Measurements from ENCODE around the gene BICDL1.

DNA sequence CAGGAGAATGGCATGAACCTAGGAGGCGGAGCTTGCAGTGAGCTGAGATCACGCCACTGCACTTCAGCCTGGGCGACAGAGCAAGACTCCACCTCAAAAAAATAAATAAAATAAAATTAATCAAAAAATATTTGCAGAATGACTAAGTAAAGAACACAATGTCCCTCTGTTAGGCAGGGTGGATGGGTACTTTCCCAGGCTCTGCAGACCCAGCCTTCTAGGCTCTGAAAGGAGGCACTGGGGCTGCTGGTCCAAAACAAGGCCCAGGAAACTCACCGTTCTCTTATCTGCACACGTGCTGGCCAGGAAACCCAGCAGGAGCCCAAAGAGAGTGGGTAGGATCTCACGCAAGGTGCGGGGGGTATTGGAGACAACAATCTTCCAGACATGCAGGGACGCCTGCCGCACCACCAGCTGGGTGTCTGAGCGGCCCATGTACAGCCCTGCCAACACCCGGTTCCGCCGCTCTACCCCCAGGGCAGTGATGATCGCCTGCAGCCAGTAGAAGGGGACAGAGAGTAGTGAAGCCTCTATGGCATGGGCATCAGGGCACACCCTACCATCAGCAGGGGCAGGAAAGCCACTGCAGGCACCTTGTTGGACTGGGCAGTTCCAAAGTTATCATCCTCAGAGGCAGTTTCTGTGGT is 153.3 kb downstream of the BICDL1 start:
- TF ChIP-seq, protein P1, sequence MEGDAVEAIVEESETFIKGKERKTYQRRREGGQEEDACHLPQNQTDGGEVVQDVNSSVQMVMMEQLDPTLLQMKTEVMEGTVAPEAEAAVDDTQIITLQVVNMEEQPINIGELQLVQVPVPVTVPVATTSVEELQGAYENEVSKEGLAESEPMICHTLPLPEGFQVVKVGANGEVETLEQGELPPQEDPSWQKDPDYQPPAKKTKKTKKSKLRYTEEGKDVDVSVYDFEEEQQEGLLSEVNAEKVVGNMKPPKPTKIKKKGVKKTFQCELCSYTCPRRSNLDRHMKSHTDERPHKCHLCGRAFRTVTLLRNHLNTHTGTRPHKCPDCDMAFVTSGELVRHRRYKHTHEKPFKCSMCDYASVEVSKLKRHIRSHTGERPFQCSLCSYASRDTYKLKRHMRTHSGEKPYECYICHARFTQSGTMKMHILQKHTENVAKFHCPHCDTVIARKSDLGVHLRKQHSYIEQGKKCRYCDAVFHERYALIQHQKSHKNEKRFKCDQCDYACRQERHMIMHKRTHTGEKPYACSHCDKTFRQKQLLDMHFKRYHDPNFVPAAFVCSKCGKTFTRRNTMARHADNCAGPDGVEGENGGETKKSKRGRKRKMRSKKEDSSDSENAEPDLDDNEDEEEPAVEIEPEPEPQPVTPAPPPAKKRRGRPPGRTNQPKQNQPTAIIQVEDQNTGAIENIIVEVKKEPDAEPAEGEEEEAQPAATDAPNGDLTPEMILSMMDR (IDR thresholded peaks at IDR 0.05 in 2 of 3, conservative IDR thresholded peaks at IDR 0.05 in 1 of 3; ENCODE audit: borderline replicate concordance in 1 of 3, insufficient read depth in 1 of 3, low read depth in 2 of 3, low read length in 2 of 3), result no peak
- no peak for TF ChIP-seq SRF (IDR thresholded peaks at IDR 0.05; ENCODE audit: low read depth)
- TF ChIP-seq POLR2AphosphoS5 (IDR thresholded peaks at IDR 0.05; ENCODE audit: low read depth, low read length), result no peak
- TF ChIP-seq EGR1 (IDR thresholded peaks at IDR 0.05; ENCODE audit: low read depth), result no peak
- no peak for TF ChIP-seq TCF7L2 (IDR thresholded peaks at IDR 0.05; ENCODE audit: borderline replicate concordance, extremely low read depth, insufficient read depth, insufficient read length)
- no peak for TF ChIP-seq EZH2 (IDR thresholded peaks at IDR 0.05)
